Thymus (tissue), 11 donors: ENCODE results near the gene HOXA10. TPM values are rescaled to one million over a fixed set of nuclear protein-coding genes. Genes with fewer than 3 reads are reported as not detected.

Experiments
- DNase-seq, 9 donors: peaks; one replicate each; pipeline ENCODE4 v3.0.0-alpha.2; 2013; ENCODE audit warnings: low spot score in 9 of 9, low read depth in 6 of 9, missing footprints in 1 of 9
- H3K27ac ChIP-seq, 2 donors: one replicate each; pipeline ENCODE4 v1.5.1; 2013; ENCODE audit warnings: control low read depth in 1 of 2, low read depth in 1 of 2, low read length in 1 of 2, mild to moderate bottlenecking in 1 of 2, moderate library complexity in 1 of 2
- H3K27me3 ChIP-seq, 2 donors: one replicate each; pipeline ENCODE4 v1.5.1; 2013; ENCODE audit warnings: low read length in 1 of 2; ENCODE audit not compliant: control insufficient read depth in 2 of 2, insufficient read depth in 1 of 2
- H3K36me3 ChIP-seq, 2 donors: one replicate each; pipeline ENCODE4 v1.5.1; 2013; ENCODE audit warnings: low read length in 1 of 2, mild to moderate bottlenecking in 1 of 2, moderate library complexity in 1 of 2; ENCODE audit not compliant: control insufficient read depth in 2 of 2, insufficient read depth in 2 of 2
- H3K4me1 ChIP-seq, 2 donors: one replicate each; pipeline ENCODE4 v1.5.1; 2013; ENCODE audit warnings: low read length in 2 of 2; ENCODE audit not compliant: control insufficient read depth in 2 of 2, insufficient read depth in 2 of 2
- H3K4me3 ChIP-seq, 2 donors: one replicate each; pipeline ENCODE4 v1.5.1; 2013; ENCODE audit warnings: low read length in 2 of 2, control low read depth in 1 of 2, mild to moderate bottlenecking in 1 of 2
- H3K9me3 ChIP-seq, 2 donors: one replicate each; pipeline ENCODE4 v1.5.1; 2013; ENCODE audit warnings: low read length in 1 of 2, mild to moderate bottlenecking in 1 of 2; ENCODE audit not compliant: control insufficient read depth in 2 of 2, insufficient read depth in 1 of 2
- WGBS: extraction: QIAGEN DNeasy Blood & Tissue Kit; methylation state at CpG from one replicate; pipeline ENCODE4 v1.1.7; 2013; 5-methylcytosine and 5-hydroxymethylcytosine counted together
- polyA plus RNA-seq: library from polyadenylated mRNA; stranded (reverse); fragments of 200-250 nt; gene quantifications from one replicate; pipeline ENCODE4 v1.2.3, GENCODE V29; 2013
- total RNA-seq: library from RNA; stranded (reverse); fragments of 120-200 nt; gene quantifications from one replicate; pipeline ENCODE4 v1.2.4, GENCODE V29; 2013
- donor health status: healthy.

HOXA10 gene
- total and polyA plus RNA-seq, 2 donors = 1.1 to 3.5 TPM

- Histone ChIP-seq H3K9me3 (peaks cover 0 to 7% of the 10 kb centered on the region in 2 donors), H3K4me1 (peaks cover 14 to 41% of the 10 kb centered on the region in 2 donors), H3K36me3 (no peaks in the 10 kb centered on the region), H3K4me3 (no peak overlapping the region), H3K27me3 (peaks cover 73 to 100% of the 10 kb centered on the region in 2 donors), H3K27ac (no peak overlapping the region)
- WGBS = 66% methylated on average over 4 of the region's 4 CpGs
- DNase-seq = no peak
These were observed 8.2 kb upstream of the HOXA10 start for GRCh38 chr7:27182285-27182841.

GRCh38 chr7:27181795-27182275 lies 7.7 kb upstream of the HOXA10 start:
- Histone ChIP-seq H3K4me1 (peaks cover 14 to 41% of the 10 kb centered on the region in 2 donors), H3K9me3 (peaks cover 0 to 7% of the 10 kb centered on the region in 2 donors), H3K4me3 (no peak overlapping the region), H3K27ac (no peak overlapping the region), H3K36me3 (no peaks in the 10 kb centered on the region), H3K27me3 (peaks cover 76 to 100% of the 10 kb centered on the region in 2 donors)
- WGBS = 94% methylated on average over 4 of the region's 4 CpGs
- no peak for DNase-seq

GRCh38 chr7:27180431-27181420 lies 6.6 kb upstream of the HOXA10 start:
- peaks cover 12 to 36% of the 10 kb centered on the region in 2 donors for H3K4me1 ChIP-seq

GRCh38 chr7:27179503-27180430 lies 5.6 kb upstream of the HOXA10 start:
- peaks cover 4 to 27% of the 10 kb centered on the region in 2 donors for H3K4me1 ChIP-seq
- no peak overlapping the region for H3K27ac ChIP-seq
- H3K4me3 ChIP-seq = no peak overlapping the region
- H3K36me3 ChIP-seq = no peaks in the 10 kb centered on the region
- peaks cover 74 to 100% of the 10 kb centered on the region in 2 donors for H3K27me3 ChIP-seq
- peaks cover 0 to 2% of the 10 kb centered on the region in 2 donors for H3K9me3 ChIP-seq
- 24% methylated on average over 56 of the region's 56 CpGs for WGBS
- peak in 7 of 9 donors; percentile 46 to 83 (median 72) for DNase-seq

More at GRCh38 chr7:27180431-27181420, 6.6 kb upstream of the HOXA10 start:
- DNase-seq = no peak
- Histone ChIP-seq H3K4me3 (no peak overlapping the region), H3K27ac (no peak overlapping the region), H3K27me3 (peaks cover 74 to 100% of the 10 kb centered on the region in 2 donors), H3K36me3 (no peaks in the 10 kb centered on the region), H3K9me3 (peaks cover 0 to 5% of the 10 kb centered on the region in 2 donors)
- 93% methylated on average over 12 of the region's 12 CpGs for WGBS

GRCh38 chr7:27179030-27179429 lies 4.9 kb upstream of the HOXA10 start:
- WGBS = 85% methylated on average over 14 of the region's 14 CpGs
- Histone ChIP-seq H3K27ac (no peak overlapping the region), H3K9me3 (peaks cover 0 to 7% of the 10 kb centered on the region in 2 donors), H3K4me3 (no peak overlapping the region), H3K36me3 (no peaks in the 10 kb centered on the region), H3K27me3 (peaks cover 73 to 100% of the 10 kb centered on the region in 2 donors), H3K4me1 (peaks cover 2 to 27% of the 10 kb centered on the region in 2 donors)
- DNase-seq = no peak

- H3K27ac ChIP-seq = no peak overlapping the region
- 96% methylated on average over 6 of the region's 6 CpGs for WGBS
- H3K4me1 ChIP-seq = peaks cover 7 to 22% of the 10 kb centered on the region in 2 donors
- DNase-seq = no peak
- peaks cover 71 to 100% of the 10 kb centered on the region in 2 donors for H3K27me3 ChIP-seq
- peaks cover 0 to 7% of the 10 kb centered on the region in 2 donors for H3K9me3 ChIP-seq
- no peak overlapping the region for H3K4me3 ChIP-seq
- H3K36me3 ChIP-seq = no peaks in the 10 kb centered on the region
These were observed 4.2 kb upstream of the HOXA10 start for GRCh38 chr7:27178366-27178765.

- Histone ChIP-seq H3K4me3 (no peak overlapping the region), H3K27me3 (peaks cover 75 to 100% of the 10 kb centered on the region in 2 donors), H3K27ac (no peak overlapping the region), H3K36me3 (no peaks in the 10 kb centered on the region), H3K4me1 (peaks cover 10 to 23% of the 10 kb centered on the region in 2 donors), H3K9me3 (peaks cover 0 to 7% of the 10 kb centered on the region in 2 donors)
- DNase-seq = no peak
- WGBS = 94% methylated on average over 5 of the region's 5 CpGs
These were observed 3.7 kb upstream of the HOXA10 start for GRCh38 chr7:27177795-27178320.
